SH-SY5Y (cell line): ENCODE data around the gene CAPSL.

ENCODE experiments used
- GATA2 ChIP-seq: IDR thresholded peaks from 2 replicates; pipeline ENCODE4 v1.6.1; 2011; ENCODE audit warnings: mild to moderate bottlenecking, low read depth, low read length
- GATA3 ChIP-seq: IDR thresholded peaks from 2 replicates; pipeline ENCODE4 v1.6.1; 2011; ENCODE audit warnings: low read depth, mild to moderate bottlenecking, low read length, moderate library complexity

Gene CAPSL

GRCh38 chr5:35869685-35870277, 68.6 kb downstream of the CAPSL start:
- TF ChIP-seq GATA2 (no peak), GATA3 (no peak)

- no peak for TF ChIP-seq GATA2
- no peak for TF ChIP-seq GATA3
Observed at GRCh38 chr5:35867998-35868397, 70.4 kb downstream of the CAPSL start.

- TF ChIP-seq GATA2 (no peak), GATA3 (no peak)
Observed at GRCh38 chr5:35863159-35863558, 75.3 kb downstream of the CAPSL start.

GRCh38 chr5:35862126-35862525, 76.3 kb downstream of the CAPSL start:
- no peak for TF ChIP-seq GATA2
- no peak for TF ChIP-seq GATA3

- TF ChIP-seq GATA2 (no peak; the same call in 1 of the 2 replicates), GATA3 (no peak)
Observed at GRCh38 chr5:35861718-35862117, 76.7 kb downstream of the CAPSL start.

GRCh38 chr5:35860686-35861085, 77.7 kb downstream of the CAPSL start:
- no peak for TF ChIP-seq GATA3

GRCh38 chr5:35859101-35859661, 79.2 kb downstream of the CAPSL start:
- TF ChIP-seq GATA2 (no peak), GATA3 (no peak)

GRCh38 chr5:35857606-35858205, 80.7 kb downstream of the CAPSL start:
- TF ChIP-seq GATA3, result no peak
- TF ChIP-seq GATA2, result no peak

- TF ChIP-seq GATA3 (no peak), GATA2 (no peak)
Observed at GRCh38 chr5:35856765-35857351, 81.6 kb downstream of the CAPSL start, which contains the start of gene IL7R. TSS of gene IL7R (plus strand) at chr5:35856891. CDS start at chr5:35856978, 87 bp downstream.

- TF ChIP-seq GATA2 (no peak), GATA3 (no peak)
Observed at GRCh38 chr5:35855187-35855586, 83.2 kb downstream of the CAPSL start.
